GM18909 (cell line): ENCODE results near the gene NAA10.

Source experiments
- ATAC-seq: cut with Tn5 transposase; IDR thresholded peaks from one replicate; pipeline ENCODE4 v1.9.1; 2021; ENCODE audit warnings: mild to moderate bottlenecking; ENCODE audit not compliant: unreplicated experiment, poor library complexity

NAA10 gene

GRCh38 chrX:153930011-153930910, 4.6 kb downstream of the NAA10 start:
- ATAC-seq = no peak

GRCh38 chrX:153929576-153929975, 5.3 kb downstream of the NAA10 start:
- ATAC-seq = no peak

- ATAC-seq = no peak
Observed at GRCh38 chrX:153928846-153929245, 6.0 kb downstream of the NAA10 start.

- ATAC-seq = peak; percentile 64
Observed at GRCh38 chrX:153927922-153928760, 6.7 kb downstream of the NAA10 start.

GRCh38 chrX:153927672-153927921, 7.2 kb downstream of the NAA10 start:
- ATAC-seq = no peak

GRCh38 chrX:153926858-153927671, 7.8 kb downstream of the NAA10 start:
- peak; percentile 66 for ATAC-seq

GRCh38 chrX:153926552-153926857, 8.3 kb downstream of the NAA10 start:
- peak; percentile 4 for ATAC-seq

GRCh38 chrX:153925739-153926551, 8.9 kb downstream of the NAA10 start, which contains the start of gene ARHGAP4:
Gene ARHGAP4, minus strand, starts transcription at chrX:153926264. Its CDS starts 62 bp downstream, at chrX:153926202.
- peak; percentile 2 for ATAC-seq

GRCh38 chrX:153925387-153925738, 9.5 kb downstream of the NAA10 start:
- ATAC-seq = no peak

- no peak for ATAC-seq
Observed at GRCh38 chrX:153924149-153924861, 10.5 kb downstream of the NAA10 start.

- ATAC-seq = no peak
Observed at GRCh38 chrX:153922932-153923857, 11.6 kb downstream of the NAA10 start.

- no peak for ATAC-seq
Observed at GRCh38 chrX:153921511-153922446, 13.1 kb downstream of the NAA10 start.

- no peak for ATAC-seq
Observed at GRCh38 chrX:153921070-153921469, 13.8 kb downstream of the NAA10 start.

GRCh38 chrX:153920546-153920945, 14.3 kb downstream of the NAA10 start:
- no peak for ATAC-seq

- no peak for ATAC-seq
Observed at GRCh38 chrX:153919281-153919680, 15.6 kb downstream of the NAA10 start.

- no peak for ATAC-seq
Observed at GRCh38 chrX:153917869-153918268, 17.0 kb downstream of the NAA10 start.

- ATAC-seq = no peak
Observed at GRCh38 chrX:153913701-153914100, 21.1 kb downstream of the NAA10 start.
